ENCODE measurements around the gene SRGAP2B. TPM values are rescaled to one million over a fixed set of nuclear protein-coding genes. Genes with fewer than 3 reads are reported as not detected.
"Not testable (repeated sequence)": the region's sequence is repeated elsewhere in the genome, so short reads cannot be mapped to it uniquely, and the experiment has no call there.

SRGAP2B gene
- total and polyA plus RNA-seq, 2 of the 8 experiments (the other 6 are each of a cell fraction or from before 2014, with no cell fraction given), result 4.9 to 39.5 TPM

GRCh38 chr1:144947495-144947894, 147.6 kb downstream of the SRGAP2B start:
- H3K79me2 ChIP-seq (ENCODE audit: control insufficient read depth in 1 of 2, insufficient read depth in 2 of 2, low read length in 2 of 2); H2BK120ac ChIP-seq (replicated peaks; ENCODE audit: low read depth, low read length); H3K4me3 ChIP-seq (ENCODE audit: extremely low read depth in 1 of 4, insufficient read depth in 2 of 4, low read depth in 3 of 4, low read length in 4 of 4); H3K4ac ChIP-seq (replicated peaks; ENCODE audit: insufficient read length, low read depth, low read length); CTCF ChIA-PET (ENCODE audit: partially characterized antibody); H4K8ac ChIP-seq (ENCODE audit: extremely low read depth, insufficient read depth, low read length); H2BK5ac ChIP-seq (ENCODE audit: low read depth, low read length); H2AFZ ChIP-seq (ENCODE audit: low read length); H3K27me3 ChIP-seq (replicated peaks in 1 of 4; ENCODE audit: control insufficient read depth in 3 of 4, extremely low read depth in 1 of 4, insufficient read depth in 3 of 4, low read length in 3 of 4); H3K9me3 ChIP-seq (ENCODE audit: insufficient read depth in 2 of 2, low read depth in 1 of 2, low read length in 1 of 2); FAIRE-seq; H3K18ac ChIP-seq (ENCODE audit: extremely low read depth, low read length); H2BK20ac ChIP-seq (ENCODE audit: low read length); H3K9ac ChIP-seq (replicated peaks in 1 of 4; ENCODE audit: extremely low read depth in 1 of 4, low read depth in 3 of 4, low read length in 3 of 4); H3K79me1 ChIP-seq (ENCODE audit: low read depth, low read length); POLR2A ChIA-PET (ENCODE audit: partially characterized antibody); H4K20me1 ChIP-seq (replicated peaks in 1 of 2; ENCODE audit: control insufficient read depth in 1 of 2, insufficient read depth in 2 of 2, low read length in 2 of 2); DNase-seq (ENCODE audit: low read depth in 1 of 2, low spot score in 2 of 2); H2BK12ac ChIP-seq (ENCODE audit: low read depth, low read length); H2BK15ac ChIP-seq (ENCODE audit: low read length); H3K36me3 ChIP-seq (ENCODE audit: control insufficient read depth in 2 of 4, insufficient read depth in 4 of 4, low read length in 3 of 4); H3K56ac ChIP-seq (replicated peaks; ENCODE audit: insufficient read length, low read depth, low read length); H3K14ac ChIP-seq (ENCODE audit: insufficient read length); H2AK5ac ChIP-seq (ENCODE audit: low read depth, low read length); H3K27ac ChIP-seq (ENCODE audit: low read depth, low read length); H4K91ac ChIP-seq (replicated peaks; ENCODE audit: insufficient read length, low read length); H3K23ac ChIP-seq (ENCODE audit: insufficient read length); H3K23me2 ChIP-seq (ENCODE audit: low read depth, low read length); H3K4me1 ChIP-seq (replicated peaks in 1 of 4; ENCODE audit: control insufficient read depth in 3 of 4, insufficient read depth in 4 of 4, low read length in 3 of 4); H3K4me2 ChIP-seq (ENCODE audit: insufficient read depth in 1 of 2, low read depth in 2 of 2, low read length in 2 of 2); H4K5ac ChIP-seq (ENCODE audit: insufficient read length, low read depth, low read length): not testable (repeated sequence)
- 60% methylated on average over 1 of the region's 1 CpG; no CpG with 5 or more reads in 1 of the 2 experiments for WGBS, 2 experiments (ENCODE audit: extremely low coverage in 1 of 2, insufficient coverage in 1 of 2, insufficient read length in 1 of 2, insufficient replicate concordance in 2 of 2, low coverage in 1 of 2, low lambda C conversion rate in 2 of 2, missing lambda C conversion rate in 1 of 2)
